GM12891 (cell line): ENCODE data around the gene SLC16A8.

Experiments used
- PAX5 ChIP-seq: IDR thresholded peaks from 2 replicates; pipeline ENCODE4 v1.6.1; 2011; ENCODE audit warnings: low read length, moderate library complexity, mild to moderate bottlenecking; ENCODE audit not compliant: insufficient read depth, severe bottlenecking
- POLR2A ChIP-seq: IDR thresholded peaks from 2 replicates; pipeline ENCODE4 v1.6.1; 2011; ENCODE audit warnings: low read depth, low read length, control low read depth
- POLR2AphosphoS5 ChIP-seq: IDR thresholded peaks from 2 replicates; pipeline ENCODE4 v1.6.1; 2011; ENCODE audit warnings: low read depth, low read length, control low read depth
- TAF1 ChIP-seq: IDR thresholded peaks from 2 replicates; pipeline ENCODE4 v1.6.1; 2011; ENCODE audit warnings: low read depth, low read length, control low read depth

- TF ChIP-seq POLR2A = no peak
- no peak for TF ChIP-seq TAF1
- no peak for TF ChIP-seq POLR2AphosphoS5
- no peak for TF ChIP-seq PAX5
Observed at GRCh38 chr22:38085501-38085900, 1.5 kb upstream of the SLC16A8 start.
